Posterior cingulate gyrus (tissue), 11 donors: Measurements from ENCODE around the gene CHST9.
"Not testable (repeated sequence)": the region's sequence is repeated elsewhere in the genome, so short reads cannot be mapped to it uniquely, and the experiment has no call there.

Source experiments
- DNase-seq, 10 donors: peaks; one replicate each; pipeline versions ENCODE4 v3.0.0 to v3.0.0-alpha.2; 2020 to 2021; ENCODE audit warnings: mixed read lengths in 3 of 10
- intact Hi-C: fragments of 100-400 bp; cut with DNase I; formaldehyde crosslinking; loops from one replicate; pipeline ENCODE4 v1.15.1; 2023

The CHST9 gene

DNA sequence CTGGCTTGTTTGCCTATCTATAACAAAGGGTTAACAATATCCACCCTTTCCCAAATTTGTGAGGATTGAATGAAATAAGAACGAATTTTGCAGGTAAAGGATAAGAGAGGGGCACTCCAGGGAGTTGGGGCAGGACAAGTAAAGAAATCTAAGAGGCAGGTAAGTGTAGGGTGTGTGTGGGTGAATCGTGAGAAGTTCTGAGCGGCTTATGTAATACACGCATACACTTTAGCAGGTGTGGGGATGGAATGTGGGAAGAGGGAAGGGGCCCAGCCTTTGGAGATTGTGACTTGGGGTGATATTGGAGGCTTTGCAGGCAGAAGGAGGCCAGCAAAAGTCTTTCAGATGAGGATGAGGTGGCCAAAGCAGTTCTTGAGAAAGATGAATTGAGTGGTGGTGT lies 236.4 kb downstream of the CHST9 start:
- intact Hi-C loops, result no loop called here

GRCh38 chr18:26943906-26944305 lies 241.2 kb downstream of the CHST9 start:
- intact Hi-C loops, result no loop called here
- DNase-seq, result no peak

More for the DNA sequence above, 236.4 kb downstream of the CHST9 start:
- DNase-seq, result no peak

DNA sequence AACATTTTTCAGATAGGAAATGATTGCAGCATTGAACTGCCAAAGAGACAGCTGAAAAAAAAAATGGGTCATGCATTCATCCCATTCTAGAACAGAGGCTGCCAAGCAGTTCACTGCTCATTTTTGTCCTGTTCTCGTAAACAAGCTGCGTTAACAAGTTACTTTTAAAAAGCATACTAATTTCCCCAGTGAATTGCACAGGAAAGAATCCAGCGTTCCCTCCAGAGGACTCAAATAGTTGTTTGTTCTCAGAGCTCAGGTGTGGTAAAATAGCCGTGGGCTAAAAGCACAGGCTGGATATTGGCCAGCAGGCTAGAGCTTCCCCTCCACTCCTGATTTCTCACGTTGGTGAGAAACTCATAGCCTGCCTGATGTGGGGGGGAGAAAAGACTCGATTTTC lies 243.5 kb downstream of the CHST9 start:
- DNase-seq, result no peak
- intact Hi-C loops, result no loop called here

DNA sequence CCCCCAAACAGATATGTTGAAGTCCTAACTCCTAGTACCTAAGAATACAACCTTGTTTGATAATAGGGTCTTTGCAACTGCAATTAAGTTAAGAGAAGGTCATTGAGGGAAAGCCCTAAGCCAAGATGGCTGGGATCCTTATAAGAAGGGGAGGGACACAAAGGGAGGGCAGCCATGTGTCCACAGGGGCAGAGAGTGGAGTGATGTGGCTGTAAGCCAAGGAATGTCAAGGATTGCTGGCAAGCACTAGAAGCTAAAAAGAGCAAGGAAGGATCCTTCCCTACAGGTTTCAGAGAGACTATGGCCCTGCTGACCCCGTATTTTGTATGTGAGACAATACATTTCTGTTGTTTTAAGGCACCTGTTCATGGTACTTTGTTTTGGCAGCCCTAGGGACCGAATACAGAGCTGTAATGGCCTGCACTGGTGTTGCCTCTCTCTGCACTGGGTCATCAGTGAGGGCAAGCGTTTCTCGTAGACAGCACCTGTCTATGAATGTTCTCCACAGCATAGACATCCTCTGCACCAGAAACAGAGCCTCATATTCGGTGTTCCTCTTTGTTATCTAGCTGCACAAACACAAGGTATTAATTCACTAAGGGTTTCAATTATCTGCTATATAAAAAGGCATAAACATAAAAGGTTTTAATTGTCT lies 244.2 kb downstream of the CHST9 start:
- DNase-seq, result no peak
- intact Hi-C loops, result no loop called here

DNA sequence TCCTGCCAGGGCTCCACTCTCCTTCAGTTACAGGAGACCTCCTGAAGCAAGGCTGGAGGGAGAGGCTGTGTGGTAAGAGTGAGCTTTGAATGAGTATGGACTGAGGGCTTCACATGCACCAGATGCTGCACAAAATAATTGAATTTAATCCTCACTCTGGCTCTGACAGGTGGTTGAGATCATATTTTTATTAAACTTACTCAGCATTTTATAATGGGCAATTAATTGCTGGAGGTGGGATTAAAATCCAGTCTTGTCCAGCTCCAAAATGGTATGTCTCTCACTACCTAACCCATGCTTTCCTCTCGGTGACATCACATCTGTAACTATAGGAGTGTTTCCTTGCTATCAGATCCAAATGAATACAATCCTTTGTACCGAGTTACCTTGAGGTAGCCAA lies 253.4 kb downstream of the CHST9 start:
- intact Hi-C loops, result no loop called here
- no peak for DNase-seq

GRCh38 chr18:26930630-26931029 lies 254.5 kb downstream of the CHST9 start:
- DNase-seq, result no peak
- intact Hi-C loops, result no loop called here

- DNase-seq, result no peak
- intact Hi-C loops, result no loop called here
These were observed 256.3 kb downstream of the CHST9 start for GRCh38 chr18:26928670-26929313.

- intact Hi-C loops, result not testable (repeated sequence)
These were observed 257.3 kb downstream of the CHST9 start for GRCh38 chr18:26927822-26928221.

DNA sequence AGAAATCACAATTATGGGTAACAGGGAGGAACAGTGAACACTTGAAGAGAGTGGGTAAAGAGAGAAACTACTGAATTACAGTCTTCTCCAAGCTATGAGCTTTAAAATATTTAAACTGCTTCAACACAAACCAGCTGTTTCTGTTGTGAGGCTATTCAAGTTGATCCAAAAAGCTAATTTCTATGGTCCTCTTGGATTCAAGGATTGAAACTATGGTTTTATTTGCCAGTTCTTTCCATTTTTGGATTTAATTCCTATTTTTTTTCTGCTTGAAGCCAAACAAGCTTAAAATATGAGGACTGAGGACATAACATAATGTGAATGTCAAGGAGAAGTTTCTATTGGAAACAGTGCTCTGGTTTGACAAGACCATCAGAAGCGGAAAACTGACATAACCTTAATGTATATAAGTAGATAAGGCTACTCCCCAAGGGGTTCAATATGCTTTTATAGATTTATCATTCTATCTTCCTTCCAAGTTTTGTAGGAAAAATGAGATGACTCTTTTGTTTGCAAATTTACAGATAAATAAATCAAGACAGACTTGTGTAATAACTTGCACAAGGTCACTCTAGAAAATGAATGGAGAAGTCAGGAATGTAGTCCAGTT lies 258.9 kb downstream of the CHST9 start:
- intact Hi-C loops, result no loop called here
- DNase-seq, result no peak

More at GRCh38 chr18:26927822-26928221, 257.3 kb downstream of the CHST9 start:
- DNase-seq, result not testable (repeated sequence)

- no peak for DNase-seq
- intact Hi-C loops, result no loop called here
These were observed 259.8 kb downstream of the CHST9 start for GRCh38 chr18:26925313-26925712.

DNA sequence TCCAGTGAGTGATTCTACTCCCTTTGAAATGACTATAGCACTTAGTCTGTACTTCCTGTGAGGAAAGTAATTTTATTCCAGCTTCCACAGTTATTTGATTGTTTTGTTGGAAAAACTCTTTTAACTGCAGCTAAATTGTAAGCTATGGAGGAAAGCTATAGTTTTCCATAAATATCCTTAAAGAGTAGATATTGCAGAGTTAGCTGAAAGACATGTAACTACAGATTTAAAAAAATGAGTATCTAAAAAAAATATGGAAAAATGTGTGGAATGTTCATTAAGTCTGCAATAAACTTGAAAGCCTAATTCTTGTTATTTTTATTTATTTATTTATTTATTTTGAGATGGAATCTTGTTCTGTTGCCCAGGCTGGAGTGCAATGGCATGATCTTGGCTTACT lies 262.8 kb downstream of the CHST9 start:
- intact Hi-C loops, result no loop called here
- DNase-seq, result no peak

GRCh38 chr18:26920644-26921043 lies 264.5 kb downstream of the CHST9 start:
- DNase-seq, result no peak
- intact Hi-C loops, result no loop called here

GRCh38 chr18:26919627-26920026 lies 265.5 kb downstream of the CHST9 start:
- no peak for DNase-seq
- intact Hi-C loops, result no loop called here

GRCh38 chr18:26919201-26919600 lies 265.9 kb downstream of the CHST9 start:
- no peak for DNase-seq
- intact Hi-C loops, result no loop called here

DNA sequence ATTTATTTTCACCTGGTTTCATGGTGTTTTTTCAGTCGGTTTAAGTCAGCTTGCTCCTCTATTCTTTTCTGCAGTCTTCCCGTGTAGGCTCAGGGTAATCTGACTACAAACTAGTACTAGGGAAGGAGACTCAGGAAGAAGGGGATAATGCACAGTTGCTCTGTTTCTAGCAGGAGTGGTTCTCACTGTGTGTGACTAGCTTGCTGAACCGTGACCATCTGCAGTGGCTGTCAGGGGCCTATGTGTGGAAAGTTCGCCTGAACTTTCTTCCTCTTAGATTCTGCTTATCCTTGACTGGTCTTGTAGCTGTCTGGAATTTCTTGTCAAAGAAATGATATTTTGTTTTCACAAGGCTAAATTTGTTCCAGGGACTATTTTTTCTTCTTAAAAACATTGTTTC lies 273.3 kb downstream of the CHST9 start:
- intact Hi-C loops, result no loop called here
- DNase-seq, result no peak

DNA sequence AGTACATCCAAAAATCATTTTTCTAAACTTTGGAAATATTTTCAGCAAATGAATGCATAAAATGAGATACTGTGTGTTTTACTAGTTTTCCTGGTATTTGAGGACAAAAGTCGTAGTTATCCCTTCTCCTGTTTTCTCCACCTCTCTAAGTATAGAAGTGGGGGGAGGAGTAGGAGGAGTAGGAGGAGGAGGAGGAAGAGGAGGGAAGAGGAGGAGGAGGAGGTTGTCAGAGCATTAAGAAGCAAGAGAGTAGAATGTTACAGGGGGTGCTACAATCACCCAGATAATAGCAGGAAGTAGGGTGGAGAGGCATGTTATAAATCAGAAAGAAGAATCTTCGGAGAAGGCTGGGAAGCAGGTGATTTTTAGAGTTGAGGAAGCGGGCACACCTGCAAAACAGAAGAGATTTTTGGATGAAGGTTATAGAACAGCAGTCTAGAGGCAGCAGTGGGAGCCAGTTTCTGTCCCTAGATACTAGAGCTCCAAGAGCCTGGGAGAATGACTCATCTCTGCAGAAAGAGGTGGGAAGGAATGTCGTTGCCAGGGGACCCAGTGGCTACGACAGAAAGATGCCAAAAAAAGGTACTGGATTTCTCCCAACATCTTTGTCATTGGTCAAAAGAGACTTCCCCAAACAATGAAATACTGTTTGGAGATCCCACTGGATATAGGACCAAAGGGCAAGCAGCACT lies 275.4 kb downstream of the CHST9 start:
- DNase-seq, result peak in 6 of 10 donors; percentile 18 to 83 (median 22)
- intact Hi-C loops, result loop anchor here (5.0 kb wide), 1 partner anchor 42 kb away; the partner anchor contains the start of gene AQP4

GRCh38 chr18:26908906-26909305 lies 276.2 kb downstream of the CHST9 start:
- DNase-seq, result peak in 2 of 10 donors; percentile 19 to 20

GRCh38 chr18:26902291-26902690 lies 282.8 kb downstream of the CHST9 start:
- peak in 8 of 10 donors; percentile 13 to 87 (median 46) for DNase-seq
- intact Hi-C loops, result no loop called here

More at GRCh38 chr18:26908906-26909305, 276.2 kb downstream of the CHST9 start:
- intact Hi-C loops, result loop anchor here (5.0 kb wide), 1 partner anchor 42 kb away; the partner anchor contains the start of gene AQP4

- intact Hi-C loops, result no loop called here
- DNase-seq, result no peak
These were observed 284.1 kb downstream of the CHST9 start for GRCh38 chr18:26901020-26901419.

- intact Hi-C loops, result no loop called here
- DNase-seq, result no peak
These were observed 290.7 kb downstream of the CHST9 start for GRCh38 chr18:26894426-26894825.

DNA sequence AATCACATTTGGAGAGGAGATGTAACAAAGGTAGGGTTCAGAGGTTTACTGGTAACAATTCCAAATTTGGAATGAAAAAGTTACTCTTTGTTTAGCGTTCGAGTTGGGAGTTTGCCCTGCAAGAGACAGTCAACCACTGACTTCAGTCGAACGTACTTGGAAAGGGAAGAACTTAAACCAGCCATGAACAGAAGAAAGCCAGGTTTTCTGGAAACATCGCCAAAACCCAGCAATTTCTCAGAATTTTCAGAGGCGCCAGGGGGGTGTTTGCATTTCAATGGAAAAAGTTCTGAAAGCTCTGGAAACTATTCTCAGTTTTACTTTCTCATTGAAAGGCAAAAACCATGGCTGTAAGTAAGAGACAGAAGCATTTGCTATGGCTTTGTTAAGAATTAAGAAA lies 291.1 kb downstream of the CHST9 start:
- DNase-seq, result peak in 1 of 10 donors; percentile 12

More for the DNA sequence above, 291.1 kb downstream of the CHST9 start:
- intact Hi-C loops, result no loop called here
